ENCODE data around the gene NHLRC3. TPM values are rescaled to one million over a fixed set of nuclear protein-coding genes. Genes with fewer than 3 reads are reported as not detected.

NHLRC3 gene
- total and polyA plus RNA-seq, 2 experiments from 2014 or later = 13.1 to 16.6 TPM

DNA sequence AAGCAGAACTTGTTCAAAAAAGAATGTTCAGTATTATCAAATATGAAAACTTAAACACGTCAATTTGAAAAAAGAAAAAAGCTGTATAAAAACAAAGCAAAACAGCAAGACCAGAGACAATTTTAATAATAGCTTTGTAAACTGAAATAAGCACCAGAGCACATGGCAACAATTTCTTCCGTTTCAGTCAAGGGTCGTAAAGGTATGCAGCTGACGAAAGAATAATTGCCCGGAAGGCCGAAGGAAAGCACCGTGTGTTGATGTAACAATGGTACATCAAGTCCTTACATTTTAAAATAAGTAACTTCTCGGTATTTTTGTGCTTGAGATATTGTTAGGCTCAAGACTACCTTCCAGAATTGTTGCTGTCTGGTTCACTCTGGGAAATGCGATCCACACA, 2.0 kb upstream of the NHLRC3 start:
- Histone ChIP-seq H3K27me3 (no peaks in the 10 kb centered on the region), H3K27ac (no peak overlapping the region), H3K36me3 (no peaks in the 10 kb centered on the region), H3K4me1 (ENCODE audit: low read depth) (peaks cover 25% of the 10 kb centered on the region), H3K4me3 (peak overlapping the region; percentile 69), H3K9me3 (ENCODE audit: low read depth) (no peaks in the 10 kb centered on the region)
- no peak for TF ChIP-seq CTCF (IDR thresholded peaks at IDR 0.05; ENCODE audit: low read depth, low read length)
- DNase-seq (ENCODE audit: low read depth in 1 of 2, low spot score in 1 of 2) = peak; percentile 24 to 49

GRCh38 chr13:39037410-39037879, 811 bp upstream of the NHLRC3 start:
- no peak for TF ChIP-seq CTCF (IDR thresholded peaks at IDR 0.05; ENCODE audit: low read depth, low read length)
- no peaks in the 10 kb centered on the region for H3K27me3 ChIP-seq
- peak overlapping the region; percentile 69 for H3K4me3 ChIP-seq
- H3K4me1 ChIP-seq (ENCODE audit: low read depth) = peaks cover 25% of the 10 kb centered on the region
- no peak for DNase-seq (ENCODE audit: low read depth in 1 of 2, low spot score in 1 of 2)
- H3K27ac ChIP-seq = peak overlapping the region; percentile 89
- no peaks in the 10 kb centered on the region for H3K9me3 ChIP-seq (ENCODE audit: low read depth)
- H3K36me3 ChIP-seq = peaks cover 3% of the 10 kb centered on the region

DNA sequence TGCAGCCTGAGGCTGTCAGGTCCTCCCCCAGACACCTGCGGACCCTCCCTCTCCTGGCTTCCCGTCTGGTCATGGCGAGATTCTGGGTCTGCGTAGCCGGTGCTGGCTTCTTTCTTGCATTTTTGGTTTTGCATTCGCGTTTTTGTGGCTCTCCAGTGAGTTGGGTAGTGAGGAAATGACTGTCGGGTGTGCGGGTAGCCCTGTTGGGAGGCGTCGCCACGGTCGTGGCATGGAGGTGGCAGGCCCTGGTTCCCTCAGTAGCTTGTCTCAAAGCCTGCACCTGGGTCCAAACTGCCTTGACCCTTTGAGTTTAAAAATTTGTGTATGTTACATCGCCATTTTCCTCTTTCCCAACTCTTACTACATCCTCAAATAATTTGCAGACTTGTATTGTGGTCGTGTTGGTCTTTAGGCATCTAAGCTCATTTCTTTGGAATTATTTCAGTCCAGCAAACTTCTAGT, 344 bp downstream of the NHLRC3 start:
- Histone ChIP-seq H3K36me3 (peaks cover 3% of the 10 kb centered on the region), H3K27ac (peak overlapping the region; percentile 89), H3K9me3 (ENCODE audit: low read depth) (no peaks in the 10 kb centered on the region), H3K4me1 (ENCODE audit: low read depth) (peaks cover 25% of the 10 kb centered on the region), H3K4me3 (peak overlapping the region; percentile 69), H3K27me3 (no peaks in the 10 kb centered on the region)
- DNase-seq (ENCODE audit: low read depth in 1 of 2, low spot score in 1 of 2) = peak in 1 of 2 donors; percentile 16
- no peak for TF ChIP-seq CTCF (IDR thresholded peaks at IDR 0.05; ENCODE audit: low read depth, low read length)

GRCh38 chr13:39039041-39039440, 785 bp downstream of the NHLRC3 start:
- peaks cover 3% of the 10 kb centered on the region for H3K36me3 ChIP-seq
- peaks cover 25% of the 10 kb centered on the region for H3K4me1 ChIP-seq (ENCODE audit: low read depth)
- TF ChIP-seq CTCF (IDR thresholded peaks at IDR 0.05; ENCODE audit: low read depth, low read length) = no peak
- H3K27me3 ChIP-seq = no peaks in the 10 kb centered on the region
- no peak for DNase-seq (ENCODE audit: low read depth in 1 of 2, low spot score in 1 of 2)
- peak overlapping the region; percentile 69 for H3K4me3 ChIP-seq
- H3K27ac ChIP-seq = no peak overlapping the region
- no peaks in the 10 kb centered on the region for H3K9me3 ChIP-seq (ENCODE audit: low read depth)

DNA sequence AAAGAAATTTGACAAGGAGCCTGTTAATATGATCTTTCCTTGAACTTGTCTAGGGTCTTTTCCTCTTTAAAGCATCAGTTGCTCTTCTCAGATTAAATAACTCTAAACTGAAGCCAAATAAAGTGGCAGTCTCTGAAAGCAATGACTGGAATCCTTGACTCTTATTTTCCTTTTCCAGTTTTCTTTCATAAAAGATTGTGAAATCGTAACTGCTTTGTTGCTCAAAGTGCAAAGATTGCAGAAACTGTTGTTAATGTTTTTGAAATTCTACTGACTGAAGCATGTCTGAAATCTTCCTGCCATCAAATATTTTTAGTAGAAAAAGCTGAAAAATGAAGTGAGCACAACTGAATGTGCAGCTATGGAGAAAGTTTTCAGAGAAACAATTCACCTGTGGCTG, 1.9 kb downstream of the NHLRC3 start:
- Histone ChIP-seq H3K27me3 (no peaks in the 10 kb centered on the region), H3K36me3 (peaks cover 9% of the 10 kb centered on the region), H3K9me3 (ENCODE audit: low read depth) (no peaks in the 10 kb centered on the region), H3K27ac (no peak overlapping the region), H3K4me1 (ENCODE audit: low read depth) (peaks cover 18% of the 10 kb centered on the region), H3K4me3 (no peak overlapping the region)
- TF ChIP-seq CTCF (IDR thresholded peaks at IDR 0.05; ENCODE audit: low read depth, low read length) = no peak
- DNase-seq (ENCODE audit: low read depth in 1 of 2, low spot score in 1 of 2) = peak in 1 of 2 donors; percentile 19
